Measurements from ENCODE around the gene TRPM3. TPM values are rescaled to one million over a fixed set of nuclear protein-coding genes. Genes with fewer than 3 reads are reported as not detected.
"Not testable (repeated sequence)": the region's sequence is repeated elsewhere in the genome, so short reads cannot be mapped to it uniquely, and the experiment has no call there.

TRPM3 gene
- total RNA-seq, 1 donor from 2014 or later = 8.2 TPM

DNA sequence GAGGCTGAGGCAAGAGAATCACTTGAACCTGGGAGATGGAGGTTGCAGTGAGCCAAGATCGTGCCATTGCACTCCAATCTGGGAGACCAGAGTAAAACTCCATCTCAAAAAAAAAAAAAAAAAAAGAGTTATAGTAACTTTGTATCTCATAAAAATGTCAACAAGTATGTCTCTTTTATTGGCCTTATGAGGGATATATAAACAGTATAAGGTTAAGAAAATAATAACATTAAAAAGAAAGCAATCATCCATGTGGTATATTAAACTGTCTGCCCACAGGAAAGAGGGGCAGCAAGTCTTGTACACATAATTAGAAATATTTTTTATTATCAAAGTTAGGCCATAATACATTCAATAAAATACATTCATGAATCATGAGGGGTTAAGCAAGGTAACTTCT is 447.6 kb downstream of the TRPM3 start:
- no peak for DNase-seq (ENCODE audit: low spot score)

DNA sequence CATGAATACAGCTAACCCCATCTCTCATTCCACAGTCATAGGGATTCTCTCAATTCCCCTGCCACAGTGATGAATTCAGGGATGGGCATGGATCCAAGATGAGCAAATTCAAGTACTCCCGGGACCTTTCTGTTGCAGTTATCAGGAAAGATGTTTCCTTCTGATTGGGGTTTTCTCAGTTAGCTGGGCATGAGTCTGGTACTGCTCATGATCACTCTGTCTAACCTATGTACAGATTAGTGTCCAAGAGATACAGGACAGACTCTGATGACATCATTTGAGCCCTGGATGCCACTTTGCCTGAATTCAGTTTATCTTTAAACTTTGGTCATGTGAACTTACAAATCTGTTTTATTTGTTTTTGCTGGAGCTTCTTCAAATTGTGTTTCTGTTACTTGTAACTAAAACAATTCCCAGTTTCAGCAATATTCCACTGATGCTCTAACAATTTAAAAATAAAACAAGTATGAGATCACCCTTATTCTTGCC is 449.2 kb downstream of the TRPM3 start:
- peak; percentile 47 for DNase-seq (ENCODE audit: low spot score)

DNA sequence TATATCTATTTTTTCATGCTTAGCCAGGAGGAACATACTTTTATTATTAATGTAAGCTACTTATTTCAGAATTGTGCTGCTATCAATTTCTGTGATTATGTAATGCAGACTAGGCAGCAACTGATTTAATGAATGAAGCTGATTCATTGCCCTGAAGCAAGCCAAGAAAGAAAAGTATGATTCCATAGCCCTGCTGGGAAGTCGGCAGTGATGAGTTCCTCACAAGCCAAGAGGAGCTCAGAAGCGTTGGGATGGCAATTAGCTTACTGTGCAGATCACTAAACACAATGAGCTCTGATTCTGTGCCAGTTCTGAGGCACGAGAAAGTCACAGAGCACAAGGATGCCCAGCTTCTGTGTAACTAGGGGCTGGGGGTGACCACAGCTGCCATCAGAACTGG is 452.7 kb downstream of the TRPM3 start:
- DNase-seq (ENCODE audit: low spot score) = no peak

DNA sequence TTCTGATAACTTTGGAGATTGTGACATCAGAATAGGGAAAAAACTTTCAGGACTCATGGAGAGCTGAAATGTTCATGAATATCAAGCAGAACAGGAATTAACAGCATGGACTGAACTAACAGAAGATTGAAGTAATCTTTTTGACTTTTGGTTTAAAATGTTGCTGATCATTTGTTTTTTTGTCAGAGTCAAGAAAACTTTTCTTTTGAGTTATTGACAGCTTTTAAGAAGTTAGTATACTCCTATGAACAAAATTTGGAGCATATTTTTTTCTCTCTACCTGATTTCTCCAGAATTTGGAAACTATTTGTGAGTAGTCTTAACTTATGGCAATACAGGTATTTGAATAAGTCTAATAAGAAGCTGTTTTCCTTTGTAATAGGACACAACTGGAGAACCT is 462.7 kb downstream of the TRPM3 start:
- no peak for DNase-seq (ENCODE audit: low spot score)

DNA sequence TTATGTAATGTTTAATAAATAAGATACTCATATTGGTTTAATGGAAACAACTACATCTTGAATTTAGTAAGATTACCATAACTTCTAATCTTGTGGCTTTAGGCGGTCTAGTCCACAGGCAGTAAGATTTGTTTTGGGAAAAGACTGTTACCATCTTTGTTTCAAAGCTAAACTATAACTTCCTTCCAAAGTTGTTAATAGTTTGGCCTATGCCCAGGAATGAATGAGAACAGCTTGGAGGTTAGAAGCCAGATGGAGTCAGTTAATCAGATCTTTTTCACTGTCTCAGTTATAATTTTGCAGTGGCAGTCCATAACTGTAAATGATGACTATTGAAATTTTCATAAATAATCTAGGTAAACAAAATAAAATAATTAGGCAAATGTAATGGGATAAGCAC is 465.1 kb downstream of the TRPM3 start:
- DNase-seq (ENCODE audit: low spot score) = no peak

DNA sequence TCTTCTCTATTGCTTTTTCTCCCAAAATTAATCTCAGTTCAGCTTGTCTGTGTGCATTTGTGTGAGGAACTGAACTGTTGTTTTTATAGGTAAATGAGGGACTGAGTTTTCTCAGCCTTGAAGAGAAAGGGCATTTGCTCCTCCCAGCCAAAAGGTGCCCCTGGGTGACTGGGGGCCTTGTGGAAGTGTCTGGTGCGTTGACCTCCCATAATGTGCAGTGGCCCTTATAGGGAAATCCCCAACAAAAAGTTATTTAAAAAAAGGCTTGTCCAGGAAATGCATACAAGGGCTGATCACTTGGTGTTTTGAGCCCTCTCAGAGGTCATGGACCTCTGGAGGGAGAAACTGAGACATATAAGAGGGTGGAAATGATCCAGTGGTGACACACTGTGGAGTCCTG is 467.3 kb downstream of the TRPM3 start:
- no peak for DNase-seq (ENCODE audit: low spot score)

DNA sequence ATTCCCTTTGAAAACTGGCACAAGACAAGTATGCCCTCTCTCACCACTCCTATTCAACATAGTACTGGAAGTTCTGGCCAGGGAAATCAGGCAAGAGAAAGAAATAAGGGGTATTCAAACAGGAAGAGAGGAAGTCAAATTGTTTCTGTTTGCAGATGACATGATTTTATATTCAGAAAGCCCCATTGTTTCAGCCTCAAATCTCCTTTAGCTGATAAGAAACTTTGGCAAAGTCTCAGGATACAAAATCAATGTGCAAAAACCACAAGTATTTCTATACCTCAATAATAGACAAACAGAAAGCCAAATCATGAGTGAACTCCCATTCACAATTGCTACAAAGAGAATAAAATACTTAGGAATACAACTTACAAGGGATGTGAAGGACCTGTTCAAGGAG is 476.8 kb downstream of the TRPM3 start:
- DNase-seq (ENCODE audit: low spot score) = not testable (repeated sequence)

DNA sequence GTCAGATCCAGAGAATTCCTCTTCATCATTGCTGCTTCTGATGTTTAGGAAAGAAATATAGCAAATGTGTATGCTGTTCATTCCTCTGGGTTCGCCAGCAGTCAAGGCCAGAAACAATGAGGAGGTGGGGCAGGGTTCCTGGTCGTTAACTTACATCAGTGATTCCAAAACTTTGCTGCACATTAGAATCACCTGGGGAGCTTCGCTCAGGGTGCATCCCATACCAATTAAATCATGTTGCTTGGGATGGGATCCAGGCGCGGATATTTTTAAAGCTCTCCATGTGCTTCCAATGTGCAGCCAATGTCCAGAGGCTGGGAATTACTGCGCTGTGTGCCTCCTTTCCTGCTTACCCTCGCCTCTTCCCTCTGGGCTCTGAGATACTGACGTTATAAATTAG is 479.1 kb downstream of the TRPM3 start:
- DNase-seq (ENCODE audit: low spot score) = no peak

DNA sequence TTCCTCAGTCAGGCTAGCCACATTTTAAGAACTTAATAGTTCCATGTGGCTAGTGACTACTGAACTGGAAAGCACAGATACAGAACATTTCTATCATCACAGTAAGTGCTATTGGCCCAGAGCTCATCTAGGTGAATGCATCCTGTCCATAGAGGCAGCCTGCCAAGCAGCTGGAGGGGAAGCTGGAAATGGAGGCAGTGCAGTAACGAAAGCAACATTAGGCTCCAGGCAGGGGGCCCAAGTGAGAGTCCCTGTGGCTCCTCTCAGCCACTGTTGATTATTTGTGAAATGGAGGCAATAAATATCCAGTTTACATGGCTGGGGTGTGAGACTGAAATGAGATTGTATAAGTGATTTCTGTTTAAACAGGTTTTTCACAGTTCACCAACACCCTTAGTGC is 479.8 kb downstream of the TRPM3 start:
- no peak for DNase-seq (ENCODE audit: low spot score)

DNA sequence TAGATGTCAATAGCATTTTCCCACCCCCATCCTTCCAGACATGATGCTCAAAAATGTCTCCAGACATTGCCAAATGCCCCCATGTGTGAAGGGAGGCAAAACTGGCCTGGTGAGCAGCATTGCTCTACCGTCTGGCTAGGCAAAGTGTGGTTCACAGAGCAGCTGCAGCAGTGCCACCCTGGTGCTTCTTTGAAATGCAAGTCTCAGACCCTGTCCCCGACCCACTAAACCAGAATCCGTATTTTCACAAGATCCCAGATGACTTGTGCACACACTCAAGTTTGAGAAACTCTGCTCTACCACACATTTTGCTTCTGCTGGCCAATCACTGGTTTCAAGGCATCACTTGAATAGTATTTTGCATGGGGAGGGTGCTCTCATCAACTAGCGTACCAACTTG is 480.4 kb downstream of the TRPM3 start:
- DNase-seq (ENCODE audit: low spot score) = no peak

DNA sequence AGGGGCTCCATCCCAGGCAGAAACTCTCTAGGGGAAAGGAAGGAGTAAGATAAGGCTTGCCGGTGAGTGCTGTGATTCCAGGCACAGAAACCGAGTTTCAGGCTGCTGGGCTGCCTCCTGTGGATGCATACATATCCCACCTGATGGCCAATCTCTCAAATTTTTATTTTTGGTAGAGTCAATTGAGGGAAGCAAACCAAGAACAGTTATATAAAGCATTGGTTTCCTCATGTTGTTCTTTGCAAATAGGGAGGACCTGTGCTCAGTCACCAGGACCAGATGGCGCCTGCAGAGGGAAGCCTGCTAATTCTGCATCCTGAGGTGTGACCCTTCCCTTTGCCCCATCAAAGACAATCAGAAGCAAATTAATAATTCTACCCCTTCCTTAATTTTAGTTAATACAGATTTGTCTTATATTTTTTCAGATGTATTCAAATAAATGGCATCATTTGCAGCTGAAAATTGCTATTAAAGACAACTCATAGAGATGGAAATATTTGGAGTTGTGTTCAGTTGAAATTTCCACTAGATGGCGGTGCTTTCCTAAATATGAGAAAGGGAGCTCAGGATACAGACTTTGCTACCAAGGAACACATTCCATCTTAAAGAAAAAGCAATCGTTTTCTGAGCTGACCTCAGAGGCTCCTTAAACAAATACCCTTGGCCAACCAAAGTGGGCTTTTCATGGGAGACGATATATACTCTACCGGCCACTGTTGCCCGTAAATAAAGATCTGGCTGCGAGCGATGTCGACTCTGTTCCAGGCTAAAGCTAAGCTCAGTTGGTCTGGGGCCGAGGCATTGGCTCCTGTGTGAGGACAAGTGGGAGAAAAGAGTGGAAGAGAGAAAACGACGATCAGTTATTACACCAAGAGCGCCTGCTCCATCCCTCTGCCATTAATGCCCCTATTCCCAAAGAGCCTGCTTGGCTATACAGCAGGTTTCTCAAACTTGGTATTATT is 481.3 kb downstream of the TRPM3 start:
- peak; percentile 73 for DNase-seq (ENCODE audit: low spot score)

DNA sequence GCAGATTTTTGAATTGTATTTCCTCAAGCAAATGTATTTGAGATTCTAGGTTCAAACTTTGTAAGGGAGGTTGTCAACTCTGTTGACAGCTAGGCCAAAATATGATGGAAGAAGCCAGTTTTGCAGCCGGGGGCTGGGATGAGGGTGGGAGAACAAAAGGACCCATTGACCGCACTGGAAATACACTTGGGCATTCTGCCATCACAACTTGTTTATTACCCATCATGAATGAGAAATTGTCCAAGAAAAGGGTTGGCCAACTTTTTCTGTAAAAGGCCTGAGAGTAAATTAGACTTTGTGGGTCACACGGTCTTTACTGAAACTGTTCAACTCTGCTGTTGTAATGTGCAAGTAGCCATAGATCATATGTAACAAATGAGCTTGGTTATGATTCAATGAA is 485.6 kb downstream of the TRPM3 start:
- DNase-seq (ENCODE audit: low spot score) = no peak

DNA sequence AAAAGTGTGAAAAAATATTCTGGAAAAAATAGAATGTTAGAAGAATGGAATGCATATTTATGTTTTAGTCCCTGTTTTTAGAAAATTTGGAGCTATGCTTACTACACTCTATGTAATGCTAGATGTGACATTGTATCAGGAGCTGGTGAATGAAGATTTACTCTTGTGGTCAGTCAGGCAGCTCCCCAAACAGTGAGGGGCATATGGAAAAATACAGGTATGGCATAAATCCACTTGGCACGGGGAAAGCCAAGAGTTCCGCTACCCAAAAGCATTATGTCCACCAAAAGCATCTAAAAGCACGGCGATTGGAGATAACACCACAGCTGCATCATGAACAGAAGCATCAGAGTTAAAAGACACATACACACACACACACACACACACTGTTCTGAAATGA is 486.7 kb downstream of the TRPM3 start:
- DNase-seq (ENCODE audit: low spot score) = no peak

DNA sequence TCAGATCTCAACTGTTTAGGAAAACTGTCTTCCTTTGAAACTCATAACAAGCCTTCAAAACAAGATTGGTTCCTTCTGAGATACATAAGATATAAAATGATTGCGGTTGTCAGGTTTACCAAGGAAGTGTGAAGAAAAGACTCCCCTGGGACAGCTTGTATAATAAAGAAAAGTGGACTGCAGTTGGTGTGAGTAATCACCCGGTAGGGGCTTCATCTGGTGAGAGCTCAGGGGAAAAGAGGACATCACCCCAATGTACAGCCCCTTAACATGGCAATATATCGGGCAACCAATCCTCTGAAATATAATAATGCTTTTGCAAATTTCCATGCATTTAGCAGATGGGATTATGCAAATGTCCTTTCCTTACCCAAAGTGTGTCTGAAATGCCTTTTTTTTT is 490.4 kb downstream of the TRPM3 start:
- DNase-seq (ENCODE audit: low spot score) = no peak

DNA sequence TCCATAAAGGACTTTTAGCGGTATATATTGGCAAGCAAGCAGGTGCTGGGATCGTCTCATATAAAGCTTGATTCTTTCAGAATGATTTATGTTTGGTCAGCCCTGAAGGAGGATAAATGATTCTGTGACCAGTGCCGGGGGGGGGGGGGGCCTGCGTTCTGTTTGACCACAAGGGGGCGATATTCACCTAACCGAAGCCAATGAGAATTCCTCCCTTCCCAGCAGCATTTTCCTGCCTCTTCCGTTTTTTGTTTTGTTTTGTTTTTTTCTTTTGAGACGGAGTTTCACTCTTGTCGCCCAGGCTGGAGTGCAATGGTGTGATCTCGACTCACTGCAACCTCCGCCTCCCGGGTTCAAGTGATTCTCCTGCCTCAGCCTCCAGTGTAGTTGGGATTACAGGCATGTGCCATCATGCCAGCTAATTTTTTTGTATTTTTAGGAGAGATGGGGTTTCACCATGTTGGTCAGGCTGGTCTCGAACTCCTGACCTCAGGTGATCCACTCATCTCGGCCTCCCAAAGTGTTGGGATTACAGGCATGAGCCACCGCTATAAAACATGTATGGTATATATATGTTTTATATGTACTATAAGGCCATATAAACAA is 492.2 kb downstream of the TRPM3 start:
- not testable (repeated sequence) for DNase-seq (ENCODE audit: low spot score)

DNA sequence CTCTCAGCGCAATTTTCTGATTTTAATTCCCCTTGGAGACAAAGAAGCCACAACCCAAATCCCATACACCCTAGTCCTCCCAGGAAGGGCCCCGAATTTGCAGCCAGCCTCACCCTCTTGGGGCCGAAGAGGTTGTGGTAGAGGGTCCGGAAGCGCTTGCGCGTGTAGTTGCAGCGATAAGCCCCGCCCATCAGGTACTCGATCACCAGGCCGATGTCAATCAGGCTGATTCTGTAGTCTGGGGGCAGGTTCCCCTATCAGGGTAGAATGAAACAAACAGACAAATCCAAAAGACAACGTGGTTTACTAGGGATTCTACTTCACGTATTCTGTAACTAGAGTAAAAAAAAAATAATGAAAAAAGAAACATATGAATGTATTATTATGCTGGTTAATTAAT is 496.3 kb downstream of the TRPM3 start:
- no peak for DNase-seq (ENCODE audit: low spot score)

DNA sequence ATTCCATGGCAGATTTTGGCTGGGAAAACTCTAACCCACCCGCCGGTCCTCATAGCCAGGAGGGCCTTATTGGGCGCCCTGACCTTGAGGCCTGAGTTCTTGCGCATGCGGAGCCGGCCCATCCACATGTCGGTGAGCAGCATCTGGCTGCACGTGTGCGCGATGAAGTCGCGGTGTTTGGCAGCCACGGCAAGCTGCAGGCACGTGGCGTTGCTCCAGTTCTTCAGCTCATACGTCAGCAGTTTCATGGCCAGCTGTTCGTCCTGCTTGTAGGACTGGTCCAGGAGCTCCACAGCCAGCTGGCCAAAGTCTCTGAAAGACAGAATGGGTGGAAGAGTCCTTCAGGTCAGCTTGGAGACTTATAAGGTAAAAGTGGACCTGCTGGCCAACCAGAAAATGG is 502.6 kb downstream of the TRPM3 start:
- DNase-seq (ENCODE audit: low spot score) = no peak

DNA sequence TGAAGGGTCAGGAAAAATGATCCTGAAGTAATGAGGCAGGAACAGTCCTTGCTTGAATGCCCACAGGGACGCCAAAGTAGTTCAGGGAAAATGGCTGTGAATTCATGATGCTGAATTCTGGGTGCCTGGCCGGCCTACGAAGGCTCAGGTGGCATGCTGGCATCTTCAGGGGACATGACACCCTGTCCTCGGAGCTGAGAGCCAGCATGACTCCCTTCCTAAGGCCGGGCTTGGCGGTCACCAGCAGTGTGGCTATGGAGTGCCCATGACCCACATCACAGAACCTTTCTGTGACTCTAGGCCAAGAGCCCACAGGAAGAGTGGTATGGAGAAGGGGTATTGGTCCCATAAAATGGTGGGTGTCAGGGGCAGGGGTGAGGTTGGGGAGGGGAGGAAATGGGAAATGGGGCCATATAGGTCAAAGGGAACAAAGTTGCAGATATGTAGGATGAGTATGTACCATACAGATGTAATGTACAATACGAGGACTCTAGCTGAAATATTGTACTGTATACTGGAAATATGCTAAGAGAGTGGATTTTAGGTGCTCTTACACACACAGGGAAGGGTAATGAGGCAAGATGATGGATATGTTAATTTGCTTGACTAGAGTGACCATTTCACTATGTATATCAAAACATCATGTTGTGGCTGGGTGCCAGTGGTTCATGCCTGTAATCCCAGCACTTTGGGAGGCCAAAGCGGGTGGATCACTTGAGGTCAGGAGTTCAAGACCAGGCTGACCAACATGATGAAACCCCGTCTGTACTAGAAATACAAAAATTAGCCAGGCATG is 504.2 kb downstream of the TRPM3 start:
- no peak for DNase-seq (ENCODE audit: low spot score)

DNA sequence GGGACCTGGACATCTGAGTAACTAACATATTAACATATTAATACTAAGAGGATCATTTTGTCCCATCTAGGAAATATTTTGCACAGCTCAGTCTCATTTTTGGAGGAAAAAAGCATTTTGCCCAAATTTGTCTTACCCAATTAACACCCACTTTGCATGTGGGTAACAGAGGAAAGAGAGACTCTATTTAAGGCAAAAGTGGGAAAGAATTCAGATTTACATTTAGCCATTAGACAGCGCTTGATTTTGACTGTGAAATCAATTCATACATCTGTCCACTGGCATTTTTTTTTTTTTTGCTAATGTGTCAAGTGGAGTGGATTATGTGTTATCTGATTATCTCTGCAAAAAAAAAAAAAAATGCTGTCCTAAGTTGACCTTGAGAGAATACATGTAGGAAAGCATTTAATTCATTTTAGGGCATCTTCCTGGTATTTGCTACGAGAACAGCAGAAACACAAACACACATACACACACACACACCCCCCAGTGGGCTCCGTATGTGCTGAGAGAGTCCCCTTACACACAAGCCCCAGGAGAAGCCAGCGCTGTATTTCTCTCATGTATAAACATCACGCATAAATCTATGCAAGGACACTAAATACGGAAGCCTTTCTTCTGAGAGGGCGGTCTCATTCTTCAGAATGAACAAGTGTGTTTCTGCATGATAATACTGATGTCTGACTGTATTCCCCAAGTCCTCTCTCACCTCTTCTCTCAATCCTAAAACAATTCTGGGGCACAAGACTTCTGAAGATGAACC is 505.0 kb downstream of the TRPM3 start:
- no peak for DNase-seq (ENCODE audit: low spot score)

DNA sequence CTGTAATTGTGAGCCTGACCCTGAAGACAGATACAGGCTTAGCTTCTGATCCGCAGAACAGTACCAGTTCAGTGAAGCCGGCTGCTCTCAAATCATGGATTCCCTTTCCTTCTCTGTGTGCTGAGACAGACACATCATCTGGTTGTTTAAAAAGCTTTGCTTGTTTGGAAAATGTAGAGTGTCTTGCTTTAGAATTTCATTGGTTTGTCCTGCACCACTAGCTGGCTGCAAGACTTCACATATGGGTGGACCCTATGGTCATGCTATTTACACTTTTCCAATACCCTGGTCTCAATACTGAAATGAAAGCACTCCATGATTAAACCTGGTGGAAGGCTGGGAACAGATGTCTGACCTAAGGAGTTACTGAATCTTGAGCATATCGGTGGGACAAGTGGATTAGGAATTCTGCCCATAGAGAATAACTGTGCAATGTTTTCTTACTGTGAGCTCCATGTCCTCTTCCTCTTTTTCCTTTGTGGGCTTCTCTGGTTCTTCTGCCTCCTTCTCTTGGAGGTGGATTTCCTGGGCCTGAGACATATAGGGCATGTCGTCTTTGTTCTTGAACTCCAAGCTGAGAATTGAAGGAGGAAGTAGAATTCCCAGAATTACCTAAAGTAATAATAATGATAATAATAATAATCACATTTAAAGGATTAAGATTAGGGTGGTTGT is 505.8 kb downstream of the TRPM3 start:
- DNase-seq (ENCODE audit: low spot score) = no peak
